B cell (primary cell): ENCODE results near the gene POLD1.

Experiments
- CTCF ChIP-seq: fragments of 200-600 bp; IDR thresholded peaks from one replicate; pipeline ENCODE4 v1.8.0; 2022; ENCODE audit warnings: antibody characterized with exemption, mild to moderate bottlenecking
- EZH2 ChIP-seq: IDR thresholded peaks from 2 replicates; pipeline ENCODE4 v1.6.1; 2012; ENCODE audit warnings: borderline replicate concordance, low read depth, mild to moderate bottlenecking, moderate library complexity, low read length; ENCODE audit not compliant: insufficient read depth, poor library complexity, severe bottlenecking

- TF ChIP-seq EZH2, result no peak
- no peak for TF ChIP-seq CTCF
Observed at GRCh38 chr19:50420127-50420526, 36.0 kb downstream of the POLD1 start.
